Tibial nerve (tissue), 4 donors: Measurements from ENCODE around the gene TIMM22. TPM values are rescaled to one million over a fixed set of nuclear protein-coding genes. Genes with fewer than 3 reads are reported as not detected.
"Not testable (repeated sequence)": the region's sequence is repeated elsewhere in the genome, so short reads cannot be mapped to it uniquely, and the experiment has no call there.

ENCODE experiments used
- DNase-seq, 2 donors: peaks; one replicate each; pipeline ENCODE4 v3.0.0-alpha.2; 2019; ENCODE audit warnings: low spot score in 2 of 2
- H3K27ac ChIP-seq, 4 donors: fragments of 200-600 bp; sonication (generic) in 3 of 4; one replicate each; pipeline ENCODE4 v1.5.1; 2017 to 2019; ENCODE audit warnings: mild to moderate bottlenecking in 1 of 4
- H3K27me3 ChIP-seq, 2 donors: fragments of 200-600 bp; sonication (generic) in 1 of 2; one replicate each; pipeline versions ENCODE4 v1.5.1 to v1.6.0; 2017 to 2019
- H3K36me3 ChIP-seq, 3 donors: fragments of 200-600 bp; sonication (generic); one replicate each; pipeline ENCODE4 v1.5.1; 2018 to 2019
- H3K4me1 ChIP-seq, 4 donors: fragments of 200-600 bp; sonication (generic) in 3 of 4; one replicate each; pipeline ENCODE4 v1.5.1; 2017 to 2019
- H3K4me3 ChIP-seq, 4 donors: fragments of 200-600 bp; sonication (generic) in 3 of 4; one replicate each; pipeline ENCODE4 v1.5.1; 2017 to 2019; ENCODE audit warnings: mild to moderate bottlenecking in 1 of 4, moderate library complexity in 1 of 4
- H3K9me3 ChIP-seq, 4 donors: fragments of 200-600 bp; sonication (generic) in 3 of 4; one replicate each; pipeline ENCODE4 v1.5.1; 2017 to 2019
- CTCF ChIP-seq, 5 experiments: fragments of 200-600 bp in 3 of 5; fragments of 450-650 bp in 2 of 5; sonication (generic) in 3 of 5; IDR thresholded peaks; one replicate each; pipeline ENCODE4 v1.5.1; 2016 to 2019; ENCODE audit warnings: antibody characterized with exemption in 5 of 5, mild to moderate bottlenecking in 3 of 5, moderate library complexity in 2 of 5
- EP300 ChIP-seq, 2 donors: sonication (generic); formaldehyde crosslinking; IDR thresholded peaks; one replicate each; pipeline ENCODE4 v1.6.1; 2017; ENCODE audit warnings: antibody characterized with exemption in 2 of 2, mild to moderate bottlenecking in 1 of 2
- POLR2A ChIP-seq, 2 donors: fragments of 450-650 bp; IDR thresholded peaks; one replicate each; pipeline ENCODE4 v1.6.1; 2017; ENCODE audit warnings: antibody characterized with exemption in 2 of 2, mild to moderate bottlenecking in 2 of 2, moderate library complexity in 2 of 2
- WGBS, 2 donors: methylation state at CpG; one replicate each; pipeline ENCODE4 v1.1.5; 2018; 5-methylcytosine and 5-hydroxymethylcytosine counted together
- total RNA-seq, 4 donors: library from RNA; depleted of rRNA; stranded (reverse); fragments of >200 nt; gene quantifications; one replicate each; pipeline ENCODE4 v1.1.0, GENCODE V29; 2016

Gene TIMM22
- total RNA-seq, 4 donors from 2014 or later, result 11.1 to 18.4 (median 14.7) TPM

GRCh38 chr17:992933-993332, 4.0 kb upstream of the TIMM22 start:
- Histone ChIP-seq H3K27ac (no peak overlapping the region), H3K9me3 (peaks cover 0 to 4% (median 0%) of the 10 kb centered on the region in 4 donors), H3K4me1 (peaks cover 2 to 11% (median 5%) of the 10 kb centered on the region in 4 donors), H3K36me3 (no peaks in the 10 kb centered on the region), H3K4me3 (no peak overlapping the region), H3K27me3 (no peaks in the 10 kb centered on the region)
- DNase-seq, result no peak
- 61 to 67% methylated on average over 13 of the region's 13 CpGs for WGBS, 2 donors
- TF ChIP-seq POLR2A (IDR thresholded peaks at IDR 0.05) (no peak), EP300 (IDR thresholded peaks at IDR 0.05) (no peak), CTCF (IDR thresholded peaks at IDR 0.05) (no peak)

- Histone ChIP-seq H3K36me3 (peaks cover 0 to 11% (median 0%) of the 10 kb centered on the region in 3 donors), H3K4me1 (peaks cover 6 to 32% (median 12%) of the 10 kb centered on the region in 4 donors)
- H3K9me3 ChIP-seq, H3K27ac ChIP-seq, DNase-seq, H3K4me3 ChIP-seq, H3K27me3 ChIP-seq: not testable (repeated sequence)
- 74 to 83% methylated on average over 8 of the region's 8 CpGs for WGBS, 2 donors
These were observed 1.6 kb upstream of the TIMM22 start for GRCh38 chr17:995324-995723.

GRCh38 chr17:998111-998510, 1.2 kb downstream of the TIMM22 start:
- peak overlapping the region in 1 of 4 donors; percentile 15 for H3K27ac ChIP-seq
- peaks cover 0 to 4% (median 0%) of the 10 kb centered on the region in 4 donors for H3K9me3 ChIP-seq
- H3K4me3 ChIP-seq, result peak overlapping the region in 3 of 4 donors; percentile 79 to 95 (median 83)
- H3K4me1 ChIP-seq, result peaks cover 6 to 60% (median 24%) of the 10 kb centered on the region in 4 donors
- no peaks in the 10 kb centered on the region for H3K27me3 ChIP-seq
- no peak for TF ChIP-seq POLR2A (IDR thresholded peaks at IDR 0.05)
- no peak for TF ChIP-seq CTCF (IDR thresholded peaks at IDR 0.05)
- no peak for TF ChIP-seq EP300 (IDR thresholded peaks at IDR 0.05)
- H3K36me3 ChIP-seq, result peaks cover 0 to 35% (median 17%) of the 10 kb centered on the region in 3 donors
- DNase-seq, result no peak
- WGBS, 2 donors, result 16 to 17% methylated on average over 2 of the region's 2 CpGs

DNA sequence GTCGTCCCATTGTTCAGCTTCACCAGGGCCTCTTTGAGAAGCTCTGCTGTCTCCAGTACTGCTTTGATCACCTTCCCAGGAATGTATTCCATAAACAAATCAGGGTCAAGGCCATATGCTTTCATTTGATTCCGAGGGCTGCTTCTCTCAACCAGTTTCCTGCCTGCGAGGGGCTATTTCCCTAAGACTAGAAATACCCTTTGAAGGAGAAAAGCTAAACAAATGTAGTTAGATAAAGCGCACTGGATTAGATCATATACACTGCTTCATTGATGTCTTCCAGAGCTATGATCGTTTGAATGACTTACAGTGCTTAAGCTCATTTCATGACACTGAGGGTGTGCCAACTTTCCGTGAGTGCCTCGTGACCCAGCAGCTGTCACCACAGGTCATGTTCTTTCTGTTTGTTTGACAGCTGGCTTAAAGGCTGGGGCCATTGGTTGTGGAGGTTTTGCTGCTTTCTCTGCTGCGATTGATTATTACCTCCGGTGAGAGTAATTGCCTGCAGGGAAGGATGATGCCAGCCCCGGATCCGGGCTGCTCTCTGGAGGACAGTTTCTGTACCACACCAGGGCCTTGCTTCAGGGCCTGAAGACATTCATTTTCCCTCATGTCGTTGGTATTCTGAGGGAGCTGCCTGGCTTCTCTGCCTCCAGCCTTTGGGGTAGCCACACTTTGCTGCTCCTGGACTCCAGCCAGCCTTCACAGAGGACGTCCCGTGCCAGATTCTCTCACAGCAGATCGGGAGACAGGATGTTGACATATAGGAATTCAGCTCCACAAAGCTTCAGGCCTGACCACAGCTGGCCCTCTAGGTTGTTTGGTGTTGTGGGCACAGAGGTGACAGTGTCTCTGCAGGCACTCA, 3.9 kb downstream of the TIMM22 start:
- H3K27ac ChIP-seq, result peak overlapping the region in 2 of 4 donors; percentile 78 to 82
- H3K36me3 ChIP-seq, result peaks cover 0 to 48% (median 23%) of the 10 kb centered on the region in 3 donors
- no peaks in the 10 kb centered on the region for H3K9me3 ChIP-seq
- no peaks in the 10 kb centered on the region for H3K27me3 ChIP-seq
- peaks cover 6 to 87% (median 40%) of the 10 kb centered on the region in 4 donors for H3K4me1 ChIP-seq
- no peak for TF ChIP-seq POLR2A (IDR thresholded peaks at IDR 0.05)
- no peak for TF ChIP-seq CTCF (IDR thresholded peaks at IDR 0.05)
- TF ChIP-seq EP300 (IDR thresholded peaks at IDR 0.05), result no peak
- WGBS, 2 donors, result 54 to 55% methylated on average over 14 to 15 of the region's 15 CpGs
- no peak for DNase-seq
- H3K4me3 ChIP-seq, result no peak overlapping the region

- WGBS, 2 donors, result 41 to 42% methylated on average over 17 to 18 of the region's 18 CpGs
- H3K36me3 ChIP-seq, result peaks cover 0 to 53% (median 23%) of the 10 kb centered on the region in 3 donors
- no peak overlapping the region for H3K4me3 ChIP-seq
- peaks cover 10 to 90% (median 47%) of the 10 kb centered on the region in 4 donors for H3K4me1 ChIP-seq
- H3K27me3 ChIP-seq, result no peaks in the 10 kb centered on the region
- TF ChIP-seq CTCF (IDR thresholded peaks at IDR 0.05) (no peak), EP300 (IDR thresholded peaks at IDR 0.05) (peak in 1 of 2 donors; percentile 39), POLR2A (IDR thresholded peaks at IDR 0.05) (no peak)
- H3K9me3 ChIP-seq, result no peaks in the 10 kb centered on the region
- H3K27ac ChIP-seq, result peak overlapping the region; percentile 6 to 82 (median 61)
- peak; percentile 41 to 43 for DNase-seq
These were observed 4.9 kb downstream of the TIMM22 start for GRCh38 chr17:1001640-1002411.
